Caco-2 (cell line): ENCODE measurements around the gene AKT2. TPM values are rescaled to one million over a fixed set of nuclear protein-coding genes. Genes with fewer than 3 reads are reported as not detected.

Source experiments
- BruUV-seq: library from RNA; stranded (reverse); fragments of 400-500 nt; replicated peaks from 2 replicates; lab custom pipeline; 2021; lab: Mats Ljungman, UMichigan
- CTCF ChIA-PET: fragments of 300-600 bp; sonication (Branson Sonifier 250); formaldehyde crosslinking; loops from one replicate; lab custom pipeline; 2022; ENCODE audit warnings: antibody characterized with exemption; lab: Charles Lee
- POLR2A ChIA-PET: fragments of 300-600 bp; sonication (Branson Sonifier 250); formaldehyde crosslinking; loops from one replicate; lab custom pipeline; 2022; ENCODE audit warnings: antibody characterized with exemption; lab: Charles Lee
- DNase-seq, 2 experiments: peaks; one replicate each; pipeline versions ENCODE4 v3.0.0 to v3.0.0-alpha.2; 2020 to 2022
- H3K27me3 ChIP-seq: replicated peaks from 2 replicates; pipeline ENCODE4 v1.6.0; 2011; ENCODE audit warnings: low read length; ENCODE audit not compliant: control insufficient read depth, insufficient read depth
- H3K36me3 ChIP-seq: 2 replicates; pipeline ENCODE4 v1.5.1; 2011; ENCODE audit warnings: low read length; ENCODE audit not compliant: control insufficient read depth, insufficient read depth
- H3K4me1 ChIP-seq: fragments of 250-450 bp; sonication (Bioruptor Pico); 2 replicates; pipeline ENCODE4 v1.5.1; 2020; ENCODE audit warnings: mild to moderate bottlenecking
- H3K4me3 ChIP-seq: 2 replicates; pipeline ENCODE4 v1.5.1; 2011; ENCODE audit warnings: low read depth, mild to moderate bottlenecking, control low read depth, low read length
- H3K9me3 ChIP-seq: fragments of 250-450 bp; sonication (Bioruptor Pico); 2 replicates; pipeline ENCODE4 v1.5.1; 2020; ENCODE audit warnings: mild to moderate bottlenecking, moderate library complexity
- H3K27ac Mint-ChIP-seq: one replicate; pipeline ENCODE4 v1.8.0; 2022; ENCODE audit warnings: mixed read lengths; ENCODE audit not compliant: unreplicated experiment
- H3K27me3 Mint-ChIP-seq: one replicate; pipeline ENCODE4 v1.8.0; 2022; ENCODE audit warnings: mixed read lengths; ENCODE audit not compliant: insufficient read depth, unreplicated experiment
- H3K36me3 Mint-ChIP-seq: one replicate; pipeline ENCODE4 v1.8.0; 2022; ENCODE audit warnings: mild to moderate bottlenecking, mixed read lengths; ENCODE audit not compliant: insufficient read depth, unreplicated experiment
- H3K4me1 Mint-ChIP-seq: one replicate; pipeline ENCODE4 v1.8.0; 2022; ENCODE audit warnings: low read depth, mixed read lengths; ENCODE audit not compliant: unreplicated experiment
- H3K4me3 Mint-ChIP-seq: one replicate; pipeline ENCODE4 v1.8.0; 2022; ENCODE audit warnings: mild to moderate bottlenecking, moderate library complexity, mixed read lengths; ENCODE audit not compliant: unreplicated experiment
- H3K9me3 Mint-ChIP-seq: one replicate; pipeline ENCODE4 v1.8.0; 2022; ENCODE audit warnings: mixed read lengths; ENCODE audit not compliant: unreplicated experiment
- CTCF ChIP-seq, 2 experiments: fragments of 200-600 bp in 1 of 2; IDR thresholded peaks; 1 replicate in 1 of 2; 2 replicates in 1 of 2; pipeline versions ENCODE4 v1.5.1 to v1.8.0; 2011 to 2022; ENCODE audit warnings: antibody characterized with exemption in 1 of 2, control low read depth in 1 of 2, inconsistent platforms in 1 of 2, low read depth in 1 of 2, low read length in 1 of 2, mild to moderate bottlenecking in 1 of 2, moderate library complexity in 1 of 2; ENCODE audit not compliant: insufficient read depth in 1 of 2, severe bottlenecking in 1 of 2, unreplicated experiment in 1 of 2
- intact Hi-C: fragments of 100-400 bp; cut with micrococcal nuclease; formaldehyde crosslinking; loops from one replicate; pipeline ENCODE4 v1.10.0; 2022; ENCODE audit not compliant: unreplicated experiment
- total RNA-seq: library from RNA; stranded (reverse); gene quantifications from 2 replicates; pipeline ENCODE4 v1.2.3, GENCODE V29; 2022

The AKT2 gene
- total RNA-seq, 1 experiment from 2014 or later, result 169 TPM

DNA sequence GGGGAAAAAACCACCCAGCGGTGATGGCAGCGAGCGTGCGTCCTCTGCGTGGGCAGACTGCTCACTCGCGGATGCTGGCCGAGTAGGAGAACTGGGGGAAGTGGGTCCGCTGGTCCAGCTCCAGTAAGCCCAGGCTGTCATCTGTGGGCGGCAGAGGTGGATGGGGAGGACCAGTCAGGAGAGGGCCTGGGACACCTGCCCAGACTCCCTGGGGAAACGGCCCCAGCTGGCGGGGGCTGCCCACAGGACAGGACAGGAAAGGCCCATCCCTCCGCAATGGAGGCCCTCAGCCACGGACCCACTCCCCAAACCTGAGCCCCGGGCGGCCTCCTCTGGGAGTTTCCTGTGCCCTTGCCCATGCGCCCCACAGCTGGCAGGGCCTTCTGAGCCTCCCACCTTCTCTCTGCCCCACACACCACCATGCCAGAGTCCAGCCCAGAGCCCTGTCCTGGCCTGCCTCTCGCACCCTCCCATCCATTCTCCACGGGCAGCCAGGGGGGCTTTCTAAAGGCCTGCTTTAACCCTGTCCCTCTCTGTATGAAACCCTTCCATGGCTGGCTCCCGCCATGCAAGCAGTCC lies 51.2 kb downstream of the AKT2 start:
- Mint-ChIP-seq H3K27ac (no peak overlapping the region), H3K4me1 (no peaks in the 10 kb centered on the region), H3K4me3 (no peak overlapping the region), H3K9me3 (no peaks in the 10 kb centered on the region), H3K27me3 (no peaks in the 10 kb centered on the region), H3K36me3 (peaks cover 10% of the 10 kb centered on the region)
- BruUV-seq, result no TSS peak
- intact Hi-C loops, result no loop called here
- no peak for TF ChIP-seq CTCF (IDR thresholded peaks at IDR 0.05; ENCODE audit: insufficient read depth in 1 of 2, low read depth in 1 of 2, low read length in 1 of 2, severe bottlenecking in 1 of 2, unreplicated experiment in 1 of 2)
- POLR2A ChIA-PET, result no interaction called here
- DNase-seq, result no peak
- no peak overlapping the region for H3K4me3 ChIP-seq
- H3K9me3 ChIP-seq, result no peaks in the 10 kb centered on the region
- no peaks in the 10 kb centered on the region for H3K27me3 ChIP-seq
- no peaks in the 10 kb centered on the region; the same call in 1 of the 2 replicates for H3K4me1 ChIP-seq
- peaks cover 5% of the 10 kb centered on the region for H3K36me3 ChIP-seq
- CTCF ChIA-PET, result no interaction called here

DNA sequence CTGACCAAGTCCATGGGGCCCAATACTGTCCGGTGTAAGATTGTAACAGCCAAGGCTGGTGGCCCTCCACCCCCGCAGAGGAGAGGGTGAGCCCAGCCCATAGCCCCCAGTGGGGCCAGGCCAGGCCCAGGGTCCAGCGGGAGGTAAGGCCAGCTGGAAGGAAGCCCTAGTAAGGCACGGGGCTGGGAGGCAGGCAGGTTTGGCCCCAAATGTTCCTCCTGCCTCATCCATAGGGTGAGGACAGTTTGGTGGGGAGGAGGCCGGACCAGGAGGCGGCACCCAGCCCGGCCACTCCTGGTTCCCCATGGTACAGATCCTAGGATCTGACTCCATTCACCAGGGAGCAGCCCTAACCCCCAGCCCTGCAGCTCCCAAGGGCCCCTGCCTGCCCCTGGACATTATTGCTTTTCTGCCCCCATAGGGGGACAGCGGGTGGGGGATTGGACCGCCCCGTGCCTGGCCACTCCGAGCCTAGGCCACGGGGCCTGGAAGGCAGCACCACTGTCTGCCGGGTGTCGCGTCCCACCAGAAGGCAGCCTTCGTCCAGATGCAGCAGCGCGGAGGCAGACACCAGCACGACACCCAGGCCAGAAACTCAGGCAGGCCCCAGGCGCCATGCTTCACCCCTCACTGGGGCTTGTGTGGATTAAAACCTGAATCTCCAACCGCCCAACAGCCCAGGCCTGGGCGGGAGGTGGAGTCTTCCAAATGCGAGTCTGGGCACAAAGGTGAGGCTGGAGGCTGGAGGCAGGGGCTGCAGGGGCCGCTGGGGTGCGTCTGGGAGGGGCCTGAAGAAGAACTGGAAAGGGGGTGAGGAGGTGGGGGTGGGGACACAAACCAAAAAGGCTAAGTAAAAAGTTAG lies 52.0 kb downstream of the AKT2 start:
- Mint-ChIP-seq H3K27ac (no peak overlapping the region), H3K4me3 (no peak overlapping the region), H3K27me3 (no peaks in the 10 kb centered on the region), H3K36me3 (peaks cover 10% of the 10 kb centered on the region), H3K4me1 (no peaks in the 10 kb centered on the region), H3K9me3 (no peaks in the 10 kb centered on the region)
- Histone ChIP-seq H3K36me3 (peaks cover 5% of the 10 kb centered on the region), H3K4me1 (no peaks in the 10 kb centered on the region; the same call in 1 of the 2 replicates), H3K9me3 (no peaks in the 10 kb centered on the region), H3K27me3 (no peaks in the 10 kb centered on the region), H3K4me3 (no peak overlapping the region)
- DNase-seq, result no peak
- CTCF ChIA-PET, result interaction anchor here (0.6 kb wide), 1 partner anchor 155 kb away, joined by 4 read pairs; no protein-coding TSS in a partner anchor
- BruUV-seq, result no TSS peak
- POLR2A ChIA-PET, result no interaction called here
- TF ChIP-seq CTCF (IDR thresholded peaks at IDR 0.05; ENCODE audit: insufficient read depth in 1 of 2, low read depth in 1 of 2, low read length in 1 of 2, severe bottlenecking in 1 of 2, unreplicated experiment in 1 of 2), result no peak
- intact Hi-C loops, result no loop called here

- Histone ChIP-seq H3K9me3 (no peaks in the 10 kb centered on the region), H3K4me3 (no peak overlapping the region), H3K27me3 (no peaks in the 10 kb centered on the region), H3K36me3 (peaks cover 4% of the 10 kb centered on the region; the same call in 1 of the 2 replicates), H3K4me1 (no peaks in the 10 kb centered on the region; the same call in 1 of the 2 replicates)
- H3K9me3 Mint-ChIP-seq, result no peaks in the 10 kb centered on the region
- no peaks in the 10 kb centered on the region for H3K27me3 Mint-ChIP-seq
- ChIA-PET POLR2A (no interaction called here), CTCF (interaction anchor here (0.6 kb wide), 1 partner anchor 156 kb away, joined by 4 read pairs; no protein-coding TSS in a partner anchor)
- no peak overlapping the region for H3K4me3 Mint-ChIP-seq
- H3K27ac Mint-ChIP-seq, result no peak overlapping the region
- intact Hi-C loops, result no loop called here
- BruUV-seq, result TSS peak; percentile 17
- TF ChIP-seq CTCF (IDR thresholded peaks at IDR 0.05; ENCODE audit: insufficient read depth in 1 of 2, low read depth in 1 of 2, low read length in 1 of 2, severe bottlenecking in 1 of 2, unreplicated experiment in 1 of 2), result no peak
- peaks cover 10% of the 10 kb centered on the region for H3K36me3 Mint-ChIP-seq
- no peak for DNase-seq
- no peaks in the 10 kb centered on the region for H3K4me1 Mint-ChIP-seq
Observed at GRCh38 chr19:40232479-40232878, 52.7 kb downstream of the AKT2 start.
